ENCODE results near the gene NPIPA7. TPM values are rescaled to one million over a fixed set of nuclear protein-coding genes. Genes with fewer than 3 reads are reported as not detected.
A peak's percentile ranks its signal among the peaks of the same experiment; 100 is the strongest.
"Not testable (repeated sequence)": the region's sequence is repeated elsewhere in the genome, so short reads cannot be mapped to it uniquely, and the experiment has no call there.

Gene NPIPA7
- total RNA-seq, 1 experiment from 2014 or later = 3.8 TPM

GRCh38 chr16:16371136-16371735 lies 7.7 kb upstream of the NPIPA7 start:
- H3K56ac ChIP-seq (ENCODE audit: insufficient read length, low read depth, low read length); H3K14ac ChIP-seq (ENCODE audit: insufficient read depth, low read length); H2AFZ ChIP-seq (ENCODE audit: low read length); H4K20me1 ChIP-seq (ENCODE audit: control insufficient read depth, insufficient read depth, insufficient read length); H3K18ac ChIP-seq (ENCODE audit: insufficient read length, low read depth, low read length); H3K4ac ChIP-seq (ENCODE audit: low read depth, low read length); H3T11ph ChIP-seq (ENCODE audit: low read length); H3K27me3 ChIP-seq (ENCODE audit: insufficient read depth, low read length); H3K79me1 ChIP-seq (ENCODE audit: insufficient read depth, low read depth, low read length, poor library complexity, severe bottlenecking); H3K27me3 Mint-ChIP-seq (ENCODE audit: low read depth); H4K5ac ChIP-seq (ENCODE audit: insufficient read length, low read depth, low read length); H3K4me1 Mint-ChIP-seq; H4K8ac ChIP-seq (replicated peaks; ENCODE audit: insufficient read length, low read depth, low read length); H4K91ac ChIP-seq (ENCODE audit: insufficient read length, low read depth, low read length); H3K23me2 ChIP-seq (ENCODE audit: insufficient read length, low read depth, low read length, poor library complexity, severe bottlenecking); H3K4me1 ChIP-seq (ENCODE audit: insufficient read depth, low read length); H3K9me3 Mint-ChIP-seq; H2BK15ac ChIP-seq (ENCODE audit: low read depth, low read length); H3K9ac ChIP-seq (ENCODE audit: extremely low read depth, insufficient read length, low read length); H3K79me2 ChIP-seq (ENCODE audit: insufficient read depth, low read length); H2BK5ac ChIP-seq (ENCODE audit: insufficient read length, low read length); H2AK5ac ChIP-seq (ENCODE audit: insufficient read length, low read length); H3K36me3 Mint-ChIP-seq (ENCODE audit: insufficient read depth in 1 of 3, low read depth in 3 of 3); H3K9me3 ChIP-seq (ENCODE audit: control insufficient read depth, low read depth, low read length); H3K27ac Mint-ChIP-seq; H3K4me3 Mint-ChIP-seq; H3K27ac ChIP-seq (ENCODE audit: insufficient read length, low read depth, low read length); H3K23ac ChIP-seq (ENCODE audit: insufficient read length, low read depth, low read length); H2BK20ac ChIP-seq (ENCODE audit: low read depth, low read length, poor library complexity, severe bottlenecking); H2BK12ac ChIP-seq (ENCODE audit: insufficient read length, low read depth, low read length); H3K4me2 ChIP-seq (ENCODE audit: insufficient read depth, insufficient read length, low read length); H2BK120ac ChIP-seq (ENCODE audit: low read depth, low read length, poor library complexity, severe bottlenecking): not testable (repeated sequence)
- WGBS (ENCODE audit: extremely low coverage, insufficient read length, low lambda C conversion rate) = no CpG with 5 or more reads among the region's 43 CpGs
- peak; percentile 0 for DNase-seq

- not testable (repeated sequence) for H3K56ac ChIP-seq (ENCODE audit: insufficient read length, low read depth, low read length); DNase-seq; H3K23ac ChIP-seq (ENCODE audit: insufficient read length, low read depth, low read length); H2BK20ac ChIP-seq (ENCODE audit: low read depth, low read length, poor library complexity, severe bottlenecking); H4K8ac ChIP-seq (replicated peaks; ENCODE audit: insufficient read length, low read depth, low read length); H2BK120ac ChIP-seq (ENCODE audit: low read depth, low read length, poor library complexity, severe bottlenecking); H2AK5ac ChIP-seq (ENCODE audit: insufficient read length, low read length); H3K27me3 ChIP-seq (ENCODE audit: insufficient read depth, low read length); H4K5ac ChIP-seq (ENCODE audit: insufficient read length, low read depth, low read length); H3K4ac ChIP-seq (ENCODE audit: low read depth, low read length); H4K91ac ChIP-seq (ENCODE audit: insufficient read length, low read depth, low read length); H3K9ac ChIP-seq (ENCODE audit: extremely low read depth, insufficient read length, low read length); H3K4me3 Mint-ChIP-seq; H3K9me3 ChIP-seq (ENCODE audit: control insufficient read depth, low read depth, low read length); H3K4me2 ChIP-seq (ENCODE audit: insufficient read depth, insufficient read length, low read length); H2BK15ac ChIP-seq (ENCODE audit: low read depth, low read length); H2AFZ ChIP-seq (ENCODE audit: low read length); H4K20me1 ChIP-seq (ENCODE audit: control insufficient read depth, insufficient read depth, insufficient read length); H3K9me3 Mint-ChIP-seq; H3K79me2 ChIP-seq (ENCODE audit: insufficient read depth, low read length); H2BK5ac ChIP-seq (ENCODE audit: insufficient read length, low read length); H3T11ph ChIP-seq (ENCODE audit: low read length); H3K4me1 ChIP-seq (ENCODE audit: insufficient read depth, low read length); H3K79me1 ChIP-seq (ENCODE audit: insufficient read depth, low read depth, low read length, poor library complexity, severe bottlenecking); H3K27me3 Mint-ChIP-seq (ENCODE audit: low read depth); H3K27ac ChIP-seq (ENCODE audit: insufficient read length, low read depth, low read length); H3K14ac ChIP-seq (ENCODE audit: insufficient read depth, low read length); H3K4me1 Mint-ChIP-seq; H3K36me3 Mint-ChIP-seq (ENCODE audit: insufficient read depth in 1 of 3, low read depth in 3 of 3); H3K27ac Mint-ChIP-seq; H3K18ac ChIP-seq (ENCODE audit: insufficient read length, low read depth, low read length); H3K23me2 ChIP-seq (ENCODE audit: insufficient read length, low read depth, low read length, poor library complexity, severe bottlenecking); H2BK12ac ChIP-seq (ENCODE audit: insufficient read length, low read depth, low read length)
- no CpG with 5 or more reads among the region's 25 CpGs for WGBS (ENCODE audit: extremely low coverage, insufficient read length, low lambda C conversion rate)
Measured at GRCh38 chr16:16374192-16374591, 4.7 kb upstream of the NPIPA7 start.

Measured in H9 (cell line).